Measurements from ENCODE around the gene VSNL1. TPM values are rescaled to one million over a fixed set of nuclear protein-coding genes. Genes with fewer than 3 reads are reported as not detected.

Gene VSNL1
- total and polyA plus RNA-seq, 10 of the 15 experiments (the other 5 are each of a cell fraction or from before 2014, with no cell fraction given): 0.04 to 0.30 (median 0.12) TPM; not detected in 4

DNA sequence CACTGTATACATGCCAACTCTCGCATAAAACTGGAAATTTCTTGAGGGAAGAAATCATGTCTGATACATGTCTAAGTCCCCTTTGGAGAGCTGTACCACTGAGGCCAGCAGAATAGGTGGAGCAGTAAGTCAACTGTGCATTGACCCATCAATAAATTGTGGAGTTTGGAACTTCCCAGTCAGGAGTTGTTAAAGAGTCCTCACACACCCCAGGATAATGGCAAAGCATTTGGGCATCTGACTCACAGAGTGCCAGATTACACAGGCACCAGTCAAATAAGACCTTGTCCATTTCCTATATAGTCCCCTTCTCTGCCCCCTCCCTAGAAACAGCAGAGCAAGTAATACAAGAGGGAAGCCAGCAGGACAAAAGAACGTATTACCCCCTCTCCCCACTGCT is 10.4 kb downstream of the VSNL1 start:
- in situ Hi-C loops (cut with MboI): no loop called here
- Histone ChIP-seq H2AFZ (ENCODE audit: control insufficient read depth, low read depth, low read length) (no peak overlapping the region), H3K4me1 (ENCODE audit: control insufficient read depth, insufficient read depth, low read length) (no peaks in the 10 kb centered on the region), H3K36me3 (ENCODE audit: control insufficient read depth in 2 of 2, insufficient read depth in 2 of 2, low read length in 1 of 2) (no peaks in the 10 kb centered on the region), H3K27ac (ENCODE audit: control insufficient read depth, insufficient read depth) (no peak overlapping the region), H3K79me2 (ENCODE audit: control insufficient read depth, insufficient read depth, low read length) (no peaks in the 10 kb centered on the region), H4K20me1 (ENCODE audit: control insufficient read depth, insufficient read depth) (no peaks in the 10 kb centered on the region), H3K4me3 (no peak overlapping the region), H3K4me2 (ENCODE audit: control insufficient read depth, insufficient read depth) (no peak overlapping the region), H3K9ac (ENCODE audit: control insufficient read depth, insufficient read depth, low read length) (no peak overlapping the region), H3K9me3 (replicated peaks; ENCODE audit: control insufficient read depth, insufficient read depth, low read length) (no peaks in the 10 kb centered on the region), H3K27me3 (replicated peaks in 1 of 2; ENCODE audit: control insufficient read depth in 2 of 2, insufficient read depth in 2 of 2, low read length in 1 of 2) (no peaks in the 10 kb centered on the region; a peak in 3 of 4 replicates)
- DNase-seq (ENCODE audit: low read depth, low spot score) (no peak), FAIRE-seq (no peak), ATAC-seq (no peak)
- TF ChIP-seq RAD51 (IDR thresholded peaks at IDR 0.05): no peak
- TF ChIP-seq RELA (IDR thresholded peaks at IDR 0.05; ENCODE audit: borderline replicate concordance, partially characterized antibody): no peak
- TF ChIP-seq, protein P1, sequence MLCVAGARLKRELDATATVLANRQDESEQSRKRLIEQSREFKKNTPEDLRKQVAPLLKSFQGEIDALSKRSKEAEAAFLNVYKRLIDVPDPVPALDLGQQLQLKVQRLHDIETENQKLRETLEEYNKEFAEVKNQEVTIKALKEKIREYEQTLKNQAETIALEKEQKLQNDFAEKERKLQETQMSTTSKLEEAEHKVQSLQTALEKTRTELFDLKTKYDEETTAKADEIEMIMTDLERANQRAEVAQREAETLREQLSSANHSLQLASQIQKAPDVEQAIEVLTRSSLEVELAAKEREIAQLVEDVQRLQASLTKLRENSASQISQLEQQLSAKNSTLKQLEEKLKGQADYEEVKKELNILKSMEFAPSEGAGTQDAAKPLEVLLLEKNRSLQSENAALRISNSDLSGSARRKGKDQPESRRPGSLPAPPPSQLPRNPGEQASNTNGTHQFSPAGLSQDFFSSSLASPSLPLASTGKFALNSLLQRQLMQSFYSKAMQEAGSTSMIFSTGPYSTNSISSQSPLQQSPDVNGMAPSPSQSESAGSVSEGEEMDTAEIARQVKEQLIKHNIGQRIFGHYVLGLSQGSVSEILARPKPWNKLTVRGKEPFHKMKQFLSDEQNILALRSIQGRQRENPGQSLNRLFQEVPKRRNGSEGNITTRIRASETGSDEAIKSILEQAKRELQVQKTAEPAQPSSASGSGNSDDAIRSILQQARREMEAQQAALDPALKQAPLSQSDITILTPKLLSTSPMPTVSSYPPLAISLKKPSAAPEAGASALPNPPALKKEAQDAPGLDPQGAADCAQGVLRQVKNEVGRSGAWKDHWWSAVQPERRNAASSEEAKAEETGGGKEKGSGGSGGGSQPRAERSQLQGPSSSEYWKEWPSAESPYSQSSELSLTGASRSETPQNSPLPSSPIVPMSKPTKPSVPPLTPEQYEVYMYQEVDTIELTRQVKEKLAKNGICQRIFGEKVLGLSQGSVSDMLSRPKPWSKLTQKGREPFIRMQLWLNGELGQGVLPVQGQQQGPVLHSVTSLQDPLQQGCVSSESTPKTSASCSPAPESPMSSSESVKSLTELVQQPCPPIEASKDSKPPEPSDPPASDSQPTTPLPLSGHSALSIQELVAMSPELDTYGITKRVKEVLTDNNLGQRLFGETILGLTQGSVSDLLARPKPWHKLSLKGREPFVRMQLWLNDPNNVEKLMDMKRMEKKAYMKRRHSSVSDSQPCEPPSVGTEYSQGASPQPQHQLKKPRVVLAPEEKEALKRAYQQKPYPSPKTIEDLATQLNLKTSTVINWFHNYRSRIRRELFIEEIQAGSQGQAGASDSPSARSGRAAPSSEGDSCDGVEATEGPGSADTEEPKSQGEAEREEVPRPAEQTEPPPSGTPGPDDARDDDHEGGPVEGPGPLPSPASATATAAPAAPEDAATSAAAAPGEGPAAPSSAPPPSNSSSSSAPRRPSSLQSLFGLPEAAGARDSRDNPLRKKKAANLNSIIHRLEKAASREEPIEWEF (IDR thresholded peaks at IDR 0.05; ENCODE audit: insufficient replicate concordance, low read depth, low read length): no peak
- no peak for TF ChIP-seq SIX5 (IDR thresholded peaks at IDR 0.05; ENCODE audit: low read depth, low read length, severe bottlenecking)
- TF ChIP-seq GATAD2B (conservative IDR thresholded peaks at IDR 0.05; ENCODE audit: low read depth): no peak
- TF ChIP-seq, protein P2, sequence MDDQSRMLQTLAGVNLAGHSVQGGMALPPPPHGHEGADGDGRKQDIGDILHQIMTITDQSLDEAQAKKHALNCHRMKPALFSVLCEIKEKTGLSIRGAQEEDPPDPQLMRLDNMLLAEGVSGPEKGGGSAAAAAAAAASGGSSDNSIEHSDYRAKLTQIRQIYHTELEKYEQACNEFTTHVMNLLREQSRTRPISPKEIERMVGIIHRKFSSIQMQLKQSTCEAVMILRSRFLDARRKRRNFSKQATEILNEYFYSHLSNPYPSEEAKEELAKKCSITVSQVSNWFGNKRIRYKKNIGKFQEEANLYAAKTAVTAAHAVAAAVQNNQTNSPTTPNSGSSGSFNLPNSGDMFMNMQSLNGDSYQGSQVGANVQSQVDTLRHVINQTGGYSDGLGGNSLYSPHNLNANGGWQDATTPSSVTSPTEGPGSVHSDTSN (IDR thresholded peaks at IDR 0.05; ENCODE audit: insufficient replicate concordance, low read depth, low read length): no peak
- no peak for TF ChIP-seq NR2C2 (IDR thresholded peaks at IDR 0.05; ENCODE audit: borderline replicate concordance, control insufficient read depth, insufficient read length, low read depth)
- no peak for TF ChIP-seq SMAD1 (IDR thresholded peaks at IDR 0.05; ENCODE audit: low read depth, partially characterized antibody)
- TF ChIP-seq, protein P3, sequence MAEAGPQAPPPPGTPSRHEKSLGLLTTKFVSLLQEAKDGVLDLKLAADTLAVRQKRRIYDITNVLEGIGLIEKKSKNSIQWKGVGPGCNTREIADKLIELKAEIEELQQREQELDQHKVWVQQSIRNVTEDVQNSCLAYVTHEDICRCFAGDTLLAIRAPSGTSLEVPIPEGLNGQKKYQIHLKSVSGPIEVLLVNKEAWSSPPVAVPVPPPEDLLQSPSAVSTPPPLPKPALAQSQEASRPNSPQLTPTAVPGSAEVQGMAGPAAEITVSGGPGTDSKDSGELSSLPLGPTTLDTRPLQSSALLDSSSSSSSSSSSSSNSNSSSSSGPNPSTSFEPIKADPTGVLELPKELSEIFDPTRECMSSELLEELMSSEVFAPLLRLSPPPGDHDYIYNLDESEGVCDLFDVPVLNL (IDR thresholded peaks at IDR 0.05; ENCODE audit: low read depth, low read length): no peak
- ChIA-PET RAD21 (ENCODE audit: unreplicated experiment) (no interaction called here), SMC1A (ENCODE audit: uncharacterized antibody, unreplicated experiment) (interaction anchor here (1.3 kb wide), 1 partner anchor 19 kb away, joined by 3 read pairs; no protein-coding TSS in a partner anchor), POLR2A (no interaction called here), CTCF (interaction anchor here (0.6 kb wide), 1 partner anchor 41 kb away, joined by 6 read pairs; no protein-coding TSS in a partner anchor)
- intact Hi-C loops (cut with micrococcal nuclease; ENCODE audit: unreplicated experiment): no loop called here
- BruUV-seq (replicated peaks): no TSS peak
- WGBS (ENCODE audit: insufficient coverage, insufficient replicate concordance, low lambda C conversion rate, missing lambda C conversion rate): 0% methylated on average over 2 of the region's 2 CpGs

Measured in GM12878 (cell line).